ENCODE data around the gene TMEM245. TPM values are rescaled to one million over a fixed set of nuclear protein-coding genes. Genes with fewer than 3 reads are reported as not detected.

The TMEM245 gene
- total RNA-seq, 1 experiment from 2014 or later, result 110 TPM

- Histone ChIP-seq H3K9me3 (no peaks in the 10 kb centered on the region), H3K4me3 (ENCODE audit: low read depth, low read length) (no peak overlapping the region), H3K4me1 (peaks cover 14% of the 10 kb centered on the region), H3K36me3 (ENCODE audit: control insufficient read depth, insufficient read depth, low read length) (no peaks in the 10 kb centered on the region), H3K27me3 (replicated peaks; ENCODE audit: control insufficient read depth, insufficient read depth, low read length) (no peaks in the 10 kb centered on the region)
- Mint-ChIP-seq H3K27me3 (ENCODE audit: insufficient read depth, unreplicated experiment) (no peaks in the 10 kb centered on the region), H3K36me3 (ENCODE audit: insufficient read depth, unreplicated experiment) (no peaks in the 10 kb centered on the region), H3K9me3 (ENCODE audit: unreplicated experiment) (peaks cover 10% of the 10 kb centered on the region), H3K4me3 (ENCODE audit: unreplicated experiment) (no peak overlapping the region), H3K27ac (ENCODE audit: unreplicated experiment) (no peak overlapping the region), H3K4me1 (ENCODE audit: low read depth, unreplicated experiment) (peaks cover 7% of the 10 kb centered on the region)
- ChIA-PET CTCF (no interaction called here), POLR2A (no interaction called here)
- no peak for TF ChIP-seq CTCF (IDR thresholded peaks at IDR 0.05; ENCODE audit: insufficient read depth in 1 of 2, low read depth in 1 of 2, low read length in 1 of 2, severe bottlenecking in 1 of 2, unreplicated experiment in 1 of 2)
- DNase-seq, result no peak
- intact Hi-C loops (cut with micrococcal nuclease; ENCODE audit: unreplicated experiment), result no loop called here
- BruUV-seq (replicated peaks), result no TSS peak
Observed at GRCh38 chr9:109159583-109159982, 39.8 kb upstream of the TMEM245 start.

- Histone ChIP-seq H3K4me1 (peaks cover 14% of the 10 kb centered on the region), H3K4me3 (ENCODE audit: low read depth, low read length) (no peak overlapping the region), H3K36me3 (ENCODE audit: control insufficient read depth, insufficient read depth, low read length) (no peaks in the 10 kb centered on the region), H3K27me3 (replicated peaks; ENCODE audit: control insufficient read depth, insufficient read depth, low read length) (no peaks in the 10 kb centered on the region), H3K9me3 (peaks cover 3% of the 10 kb centered on the region; the same call in 1 of the 2 replicates)
- Mint-ChIP-seq H3K36me3 (ENCODE audit: insufficient read depth, unreplicated experiment) (no peaks in the 10 kb centered on the region), H3K9me3 (ENCODE audit: unreplicated experiment) (peaks cover 10% of the 10 kb centered on the region), H3K27me3 (ENCODE audit: insufficient read depth, unreplicated experiment) (no peaks in the 10 kb centered on the region), H3K4me3 (ENCODE audit: unreplicated experiment) (no peak overlapping the region), H3K27ac (ENCODE audit: unreplicated experiment) (no peak overlapping the region), H3K4me1 (ENCODE audit: low read depth, unreplicated experiment) (peaks cover 7% of the 10 kb centered on the region)
- TF ChIP-seq CTCF (IDR thresholded peaks at IDR 0.05; ENCODE audit: insufficient read depth in 1 of 2, low read depth in 1 of 2, low read length in 1 of 2, severe bottlenecking in 1 of 2, unreplicated experiment in 1 of 2), result no peak
- CTCF ChIA-PET, result no interaction called here
- no TSS peak for BruUV-seq (replicated peaks)
- POLR2A ChIA-PET, result no interaction called here
- no peak for DNase-seq
- intact Hi-C loops (cut with micrococcal nuclease; ENCODE audit: unreplicated experiment), result no loop called here
Observed at GRCh38 chr9:109158651-109159050, 38.9 kb upstream of the TMEM245 start.

GRCh38 chr9:109156708-109157107 is 37.0 kb upstream of the TMEM245 start:
- H3K27ac Mint-ChIP-seq (ENCODE audit: unreplicated experiment), result no peak overlapping the region
- BruUV-seq (replicated peaks), result no TSS peak
- no peak for TF ChIP-seq CTCF (IDR thresholded peaks at IDR 0.05; ENCODE audit: insufficient read depth in 1 of 2, low read depth in 1 of 2, low read length in 1 of 2, severe bottlenecking in 1 of 2, unreplicated experiment in 1 of 2)
- H3K9me3 ChIP-seq, result peaks cover 10% of the 10 kb centered on the region
- peaks cover 7% of the 10 kb centered on the region for H3K4me1 ChIP-seq
- no peak for DNase-seq
- ChIA-PET POLR2A (no interaction called here), CTCF (no interaction called here)
- H3K9me3 Mint-ChIP-seq (ENCODE audit: unreplicated experiment), result peaks cover 10% of the 10 kb centered on the region
- H3K4me3 ChIP-seq (ENCODE audit: low read depth, low read length), result no peak overlapping the region
- peaks cover 7% of the 10 kb centered on the region for H3K4me1 Mint-ChIP-seq (ENCODE audit: low read depth, unreplicated experiment)
- no peaks in the 10 kb centered on the region for H3K36me3 Mint-ChIP-seq (ENCODE audit: insufficient read depth, unreplicated experiment)
- no peaks in the 10 kb centered on the region for H3K36me3 ChIP-seq (ENCODE audit: control insufficient read depth, insufficient read depth, low read length)
- H3K4me3 Mint-ChIP-seq (ENCODE audit: unreplicated experiment), result no peak overlapping the region
- no peaks in the 10 kb centered on the region for H3K27me3 ChIP-seq (replicated peaks; ENCODE audit: control insufficient read depth, insufficient read depth, low read length)
- no peaks in the 10 kb centered on the region for H3K27me3 Mint-ChIP-seq (ENCODE audit: insufficient read depth, unreplicated experiment)
- intact Hi-C loops (cut with micrococcal nuclease; ENCODE audit: unreplicated experiment), result no loop called here
